ENCODE results near the gene EXOC6B.

Gene EXOC6B

GRCh38 chr2:72338076-72338475 lies 487.8 kb downstream of the EXOC6B start:
- no peak for DNase-seq

- DNase-seq: no peak
Measured at GRCh38 chr2:72332720-72333119, 493.1 kb downstream of the EXOC6B start.

GRCh38 chr2:72330652-72331051 lies 495.2 kb downstream of the EXOC6B start:
- DNase-seq: no peak

GRCh38 chr2:72326759-72327158 lies 499.1 kb downstream of the EXOC6B start:
- DNase-seq: no peak

- no peak for DNase-seq
Measured at GRCh38 chr2:72325592-72326422, 500.0 kb downstream of the EXOC6B start.

- DNase-seq: no peak
Measured at GRCh38 chr2:72316774-72317173, 509.1 kb downstream of the EXOC6B start.

GRCh38 chr2:72300147-72300684 lies 525.6 kb downstream of the EXOC6B start:
- DNase-seq: no peak

GRCh38 chr2:72293620-72294019 lies 532.2 kb downstream of the EXOC6B start:
- DNase-seq: no peak

GRCh38 chr2:72292433-72292832 lies 533.4 kb downstream of the EXOC6B start:
- no peak for DNase-seq

- no peak for DNase-seq
Measured at GRCh38 chr2:72291059-72291458, 534.8 kb downstream of the EXOC6B start.

- no peak for DNase-seq
Measured at GRCh38 chr2:72289736-72290135, 536.1 kb downstream of the EXOC6B start.

GRCh38 chr2:72289283-72289682 lies 536.5 kb downstream of the EXOC6B start:
- no peak for DNase-seq

GRCh38 chr2:72278046-72278445 lies 547.8 kb downstream of the EXOC6B start:
- DNase-seq: no peak

- no peak for DNase-seq
Measured at GRCh38 chr2:72276876-72277275, 549.0 kb downstream of the EXOC6B start.

- DNase-seq: no peak
Measured at GRCh38 chr2:72276356-72276755, 549.5 kb downstream of the EXOC6B start.

GRCh38 chr2:72275084-72275483 lies 550.7 kb downstream of the EXOC6B start:
- DNase-seq: no peak

GRCh38 chr2:72274380-72274797 lies 551.4 kb downstream of the EXOC6B start:
- DNase-seq: no peak

GRCh38 chr2:72273384-72273783 lies 552.4 kb downstream of the EXOC6B start:
- no peak for DNase-seq

- no peak for DNase-seq
Measured at GRCh38 chr2:72271766-72272641, 553.8 kb downstream of the EXOC6B start.

GRCh38 chr2:72271276-72271614 lies 554.6 kb downstream of the EXOC6B start:
- DNase-seq: no peak

GRCh38 chr2:72270556-72271275 lies 555.1 kb downstream of the EXOC6B start:
- DNase-seq: no peak

- DNase-seq: no peak
Measured at GRCh38 chr2:72263776-72264060, 562.1 kb downstream of the EXOC6B start.

- no peak for DNase-seq
Measured at GRCh38 chr2:72263043-72263775, 562.6 kb downstream of the EXOC6B start.

Data from stimulated activated naive CD4-positive, alpha-beta T cell treated with Interleukin-2 at 50 U/mL for 16 hours (primary cell).